ENCODE measurements around the gene SPAAR.

The SPAAR gene

GRCh38 chr9:35948451-35948850, 39.2 kb downstream of the SPAAR start:
- peak; percentile 68 for DNase-seq (ENCODE audit: low read depth)
- H3K4me3 ChIP-seq (replicated peaks; ENCODE audit: low read depth, low read length), result no peak overlapping the region
- TF ChIP-seq, protein P1, sequence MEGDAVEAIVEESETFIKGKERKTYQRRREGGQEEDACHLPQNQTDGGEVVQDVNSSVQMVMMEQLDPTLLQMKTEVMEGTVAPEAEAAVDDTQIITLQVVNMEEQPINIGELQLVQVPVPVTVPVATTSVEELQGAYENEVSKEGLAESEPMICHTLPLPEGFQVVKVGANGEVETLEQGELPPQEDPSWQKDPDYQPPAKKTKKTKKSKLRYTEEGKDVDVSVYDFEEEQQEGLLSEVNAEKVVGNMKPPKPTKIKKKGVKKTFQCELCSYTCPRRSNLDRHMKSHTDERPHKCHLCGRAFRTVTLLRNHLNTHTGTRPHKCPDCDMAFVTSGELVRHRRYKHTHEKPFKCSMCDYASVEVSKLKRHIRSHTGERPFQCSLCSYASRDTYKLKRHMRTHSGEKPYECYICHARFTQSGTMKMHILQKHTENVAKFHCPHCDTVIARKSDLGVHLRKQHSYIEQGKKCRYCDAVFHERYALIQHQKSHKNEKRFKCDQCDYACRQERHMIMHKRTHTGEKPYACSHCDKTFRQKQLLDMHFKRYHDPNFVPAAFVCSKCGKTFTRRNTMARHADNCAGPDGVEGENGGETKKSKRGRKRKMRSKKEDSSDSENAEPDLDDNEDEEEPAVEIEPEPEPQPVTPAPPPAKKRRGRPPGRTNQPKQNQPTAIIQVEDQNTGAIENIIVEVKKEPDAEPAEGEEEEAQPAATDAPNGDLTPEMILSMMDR (IDR thresholded peaks at IDR 0.05; ENCODE audit: low read length, missing control alignments), result no peak

DNA sequence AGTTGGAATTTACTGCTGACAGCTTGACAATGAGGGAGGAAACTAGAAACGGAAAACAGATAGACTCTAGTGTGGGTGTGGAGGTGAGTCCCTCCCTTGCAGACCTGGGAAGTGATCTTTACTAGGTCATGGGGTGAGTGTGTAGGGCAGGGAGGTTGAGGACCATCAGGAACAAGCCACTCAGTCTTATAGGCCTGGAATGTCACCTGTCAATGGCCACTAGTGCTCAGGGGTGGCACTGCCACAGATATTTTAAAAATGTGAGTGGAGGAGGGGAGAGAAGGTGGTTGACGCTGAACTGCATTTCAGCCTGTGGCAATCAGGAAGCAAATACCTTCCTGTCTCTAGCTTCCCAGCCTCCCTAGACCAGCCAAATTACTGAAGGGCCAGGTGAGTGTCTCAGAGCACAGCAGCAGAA, 39.6 kb downstream of the SPAAR start:
- DNase-seq (ENCODE audit: low read depth), result no peak
- TF ChIP-seq, protein P1 (IDR thresholded peaks at IDR 0.05; ENCODE audit: low read length, missing control alignments), result no peak
- H3K4me3 ChIP-seq (replicated peaks; ENCODE audit: low read depth, low read length), result no peak overlapping the region

GRCh38 chr9:35951736-35952135, 42.4 kb downstream of the SPAAR start:
- peak; percentile 81 for DNase-seq (ENCODE audit: low read depth)
- H3K4me3 ChIP-seq (replicated peaks; ENCODE audit: low read depth, low read length), result no peak overlapping the region
- TF ChIP-seq, protein P1 (IDR thresholded peaks at IDR 0.05; ENCODE audit: low read length, missing control alignments), result no peak

DNA sequence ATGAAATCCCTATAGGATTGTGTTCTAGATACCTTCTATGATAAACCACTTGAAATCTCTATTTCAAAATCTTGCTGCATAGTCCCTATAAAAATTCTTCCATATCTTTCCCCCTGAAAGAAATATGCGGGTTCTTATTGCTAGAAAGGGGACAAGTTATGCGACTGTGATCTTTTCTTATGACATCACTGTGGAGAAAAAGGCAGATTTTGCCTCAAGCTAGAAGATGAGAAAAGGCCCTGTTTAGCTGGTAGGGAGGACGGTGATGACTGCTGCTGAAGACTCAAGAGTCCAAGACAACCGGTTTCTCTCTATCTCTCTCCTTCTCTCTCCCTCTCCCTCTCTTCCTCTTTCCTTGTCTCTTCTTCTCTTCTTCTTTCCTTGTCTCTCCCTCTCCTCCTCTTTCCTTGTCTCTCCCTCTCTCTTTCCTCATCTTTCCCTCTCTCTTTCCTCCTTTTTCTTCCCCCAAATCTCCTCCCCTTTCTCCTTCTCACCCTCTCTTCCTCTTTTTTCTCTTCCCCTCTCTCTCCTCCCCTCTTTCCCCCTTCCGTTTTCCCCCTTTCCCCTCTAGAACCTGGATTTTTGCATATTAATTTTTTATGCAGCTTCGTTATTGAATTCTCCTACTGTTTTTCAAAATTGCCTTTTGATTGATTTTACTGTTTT, 43.4 kb downstream of the SPAAR start:
- TF ChIP-seq, protein P1 (IDR thresholded peaks at IDR 0.05; ENCODE audit: low read length, missing control alignments), result no peak
- no peak for DNase-seq (ENCODE audit: low read depth)
- H3K4me3 ChIP-seq (replicated peaks; ENCODE audit: low read depth, low read length), result no peak overlapping the region

DNA sequence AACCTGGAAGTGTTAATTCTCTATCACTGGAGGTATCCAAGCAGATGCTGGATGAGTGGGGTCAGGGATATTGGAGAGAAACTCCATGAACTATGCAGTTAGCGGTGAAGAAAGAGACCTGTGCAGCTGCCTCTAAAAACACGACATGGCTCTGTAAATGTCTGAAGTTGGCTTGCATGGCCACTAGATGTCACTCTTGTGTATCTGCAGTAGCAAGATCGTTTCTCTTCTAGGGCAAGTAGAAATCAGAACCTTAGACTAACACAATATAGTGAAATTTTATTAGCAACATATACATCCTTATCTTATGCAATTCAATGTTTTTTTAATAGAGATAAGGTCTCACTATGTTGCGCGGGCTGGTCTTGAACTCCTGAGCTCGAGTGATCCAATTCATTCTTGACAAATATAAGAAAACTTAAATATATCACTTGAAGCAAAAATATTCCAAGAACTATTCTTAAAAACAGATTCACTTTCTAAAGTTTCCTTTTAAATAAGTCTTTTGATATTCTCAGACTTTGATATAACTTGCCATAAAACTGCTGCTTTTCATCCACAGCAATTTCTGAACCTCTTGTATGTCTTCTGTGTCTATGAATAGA, 45.8 kb downstream of the SPAAR start:
- TF ChIP-seq, protein P1 (IDR thresholded peaks at IDR 0.05; ENCODE audit: low read length, missing control alignments), result peak; percentile 93
- peak; percentile 92 for DNase-seq (ENCODE audit: low read depth)
- H3K4me3 ChIP-seq (replicated peaks; ENCODE audit: low read depth, low read length), result no peak overlapping the region

DNA sequence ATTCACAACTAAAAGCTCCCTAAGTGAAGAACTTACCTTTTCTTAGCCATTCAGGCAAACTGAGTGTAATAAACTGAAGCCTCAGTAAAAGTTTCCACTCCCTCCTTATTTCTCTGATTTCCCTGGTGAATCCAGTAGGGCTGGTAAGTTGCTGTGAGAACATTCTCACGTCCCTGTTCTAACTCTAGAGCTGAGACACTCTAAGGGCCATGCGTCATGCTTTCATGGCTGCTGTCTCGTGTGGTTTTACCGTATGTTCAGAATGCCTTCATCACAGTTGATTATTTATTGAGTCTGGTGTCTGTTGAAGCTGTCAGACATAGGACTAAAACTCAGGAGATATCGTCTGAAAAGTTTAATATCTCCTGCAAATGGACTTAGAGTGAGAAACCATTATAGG, 47.4 kb downstream of the SPAAR start:
- TF ChIP-seq, protein P1 (IDR thresholded peaks at IDR 0.05; ENCODE audit: low read length, missing control alignments), result no peak
- no peak overlapping the region for H3K4me3 ChIP-seq (replicated peaks; ENCODE audit: low read depth, low read length)
- DNase-seq (ENCODE audit: low read depth), result no peak
